Retinal pigment epithelial cell (primary cell): Measurements from ENCODE around the gene MYMK.

Experiments
- DNase-seq: peaks from one replicate; pipeline ENCODE4 v3.0.0-alpha.2; 2010; ENCODE audit warnings: low read depth
- H3K4me3 ChIP-seq: 2 replicates; pipeline ENCODE4 v1.5.1; 2011; ENCODE audit warnings: mild to moderate bottlenecking, low read length, control low read depth, moderate library complexity
- CTCF ChIP-seq: conservative IDR thresholded peaks from 2 replicates; pipeline ENCODE4 v1.5.1; 2011; ENCODE audit warnings: low read depth, low read length, control low read depth, inconsistent platforms

Gene MYMK

GRCh38 chr9:133493845-133494540 lies 30.8 kb downstream of the MYMK start:
- no peak for TF ChIP-seq CTCF
- no peak overlapping the region for H3K4me3 ChIP-seq
- no peak for DNase-seq

GRCh38 chr9:133493428-133493827 lies 31.3 kb downstream of the MYMK start:
- TF ChIP-seq CTCF, result no peak
- H3K4me3 ChIP-seq, result no peak overlapping the region
- no peak for DNase-seq

GRCh38 chr9:133492061-133493021 lies 32.4 kb downstream of the MYMK start:
- no peak overlapping the region for H3K4me3 ChIP-seq
- TF ChIP-seq CTCF, result no peak
- DNase-seq, result no peak

- no peak for TF ChIP-seq CTCF
- no peak overlapping the region for H3K4me3 ChIP-seq
- no peak for DNase-seq
Measured at GRCh38 chr9:133491656-133491925, 33.2 kb downstream of the MYMK start.

GRCh38 chr9:133490865-133491655 lies 33.7 kb downstream of the MYMK start:
- TF ChIP-seq CTCF, result no peak
- DNase-seq, result no peak
- no peak overlapping the region for H3K4me3 ChIP-seq

- no peak for TF ChIP-seq CTCF
- no peak overlapping the region for H3K4me3 ChIP-seq
- DNase-seq, result no peak
Measured at GRCh38 chr9:133490201-133490681, 34.5 kb downstream of the MYMK start.
